Right forelimb (tissue), 1 donor: Measurements from ENCODE around the gene MAST4.

Experiments
- DNase-seq: peaks from one replicate; pipeline ENCODE4 v3.0.0-alpha.2; 2018

MAST4 gene

GRCh38 chr5:66704790-66705425, 108.7 kb downstream of the MAST4 start:
- DNase-seq: no peak

GRCh38 chr5:66708368-66708767, 112.2 kb downstream of the MAST4 start:
- DNase-seq: no peak

- DNase-seq: no peak
Measured at GRCh38 chr5:66710557-66711088, 114.4 kb downstream of the MAST4 start.

GRCh38 chr5:66713998-66714397, 117.8 kb downstream of the MAST4 start:
- DNase-seq: no peak

GRCh38 chr5:66717455-66718373, 121.5 kb downstream of the MAST4 start:
- DNase-seq: no peak

- DNase-seq: no peak
Measured at GRCh38 chr5:66718374-66719002, 122.3 kb downstream of the MAST4 start.

GRCh38 chr5:66720780-66721179, 124.6 kb downstream of the MAST4 start:
- no peak for DNase-seq

GRCh38 chr5:66722686-66723085, 126.5 kb downstream of the MAST4 start:
- DNase-seq: no peak

- DNase-seq: no peak
Measured at GRCh38 chr5:66724349-66725139, 128.4 kb downstream of the MAST4 start.

- DNase-seq: no peak
Measured at GRCh38 chr5:66727630-66728029, 131.4 kb downstream of the MAST4 start.

GRCh38 chr5:66728049-66728448, 131.9 kb downstream of the MAST4 start:
- no peak for DNase-seq

GRCh38 chr5:66737096-66737495, 140.9 kb downstream of the MAST4 start:
- DNase-seq: no peak

- DNase-seq: no peak
Measured at GRCh38 chr5:66738136-66738535, 141.9 kb downstream of the MAST4 start.

- DNase-seq: no peak
Measured at GRCh38 chr5:66739021-66739420, 142.8 kb downstream of the MAST4 start.

- no peak for DNase-seq
Measured at GRCh38 chr5:66739951-66740350, 143.8 kb downstream of the MAST4 start.

- DNase-seq: no peak
Measured at GRCh38 chr5:66741394-66741793, 145.2 kb downstream of the MAST4 start.

GRCh38 chr5:66742083-66742895, 146.1 kb downstream of the MAST4 start:
- DNase-seq: no peak

- DNase-seq: no peak
Measured at GRCh38 chr5:66742896-66743247, 146.7 kb downstream of the MAST4 start.

GRCh38 chr5:66743344-66743743, 147.2 kb downstream of the MAST4 start:
- no peak for DNase-seq

- no peak for DNase-seq
Measured at GRCh38 chr5:66744040-66744439, 147.8 kb downstream of the MAST4 start.

- DNase-seq: no peak
Measured at GRCh38 chr5:66745297-66745696, 149.1 kb downstream of the MAST4 start.

GRCh38 chr5:66747607-66748006, 151.4 kb downstream of the MAST4 start:
- DNase-seq: no peak
